Naive thymus-derived CD4-positive, alpha-beta T cell (primary cell): Measurements from ENCODE around the gene RPRD1B. TPM values are rescaled to one million over a fixed set of nuclear protein-coding genes. Genes with fewer than 3 reads are reported as not detected.

Source experiments
- ATAC-seq: fragments of 150-1000 bp; cut with Tn5 transposase; 2 replicates; pipeline ENCODE4 v1.10.0; 2021; ENCODE audit warnings: mild to moderate bottlenecking, moderate library complexity
- CTCF ChIA-PET: fragments of 350-600 bp; sonication (Branson Sonifier 250); formaldehyde crosslinking; loops from one replicate; lab custom pipeline; 2021; ENCODE audit warnings: antibody characterized with exemption; lab: Charles Lee
- POLR2A ChIA-PET: fragments of 350-600 bp; sonication (Branson Sonifier 250); formaldehyde crosslinking; loops from one replicate; lab custom pipeline; 2021; ENCODE audit warnings: antibody characterized with exemption, inconsistent platforms; lab: Charles Lee
- DNase-seq, 9 donors: peaks; one replicate each; pipeline versions ENCODE4 v3.0.0 to v3.0.0-alpha.2; 2020 to 2022; ENCODE audit warnings: mixed read lengths in 1 of 9
- H3K27ac ChIP-seq: one replicate; pipeline ENCODE4 v1.7.0; 2013; ENCODE audit warnings: mild to moderate bottlenecking, low read depth, low read length, moderate library complexity
- H3K27me3 ChIP-seq, 2 donors: one replicate each; pipeline ENCODE4 v1.7.0; 2013; ENCODE audit warnings: low read length in 2 of 2, mild to moderate bottlenecking in 2 of 2, moderate library complexity in 2 of 2; ENCODE audit not compliant: control insufficient read depth in 2 of 2, insufficient read depth in 2 of 2
- H3K36me3 ChIP-seq, 3 experiments: 1 replicate in 2 of 3; 2 replicates in 1 of 3; pipeline ENCODE4 v1.7.0; 2013; ENCODE audit warnings: low read length in 3 of 3, mild to moderate bottlenecking in 3 of 3, moderate library complexity in 1 of 3; ENCODE audit not compliant: insufficient read depth in 3 of 3, control insufficient read depth in 2 of 3
- H3K4me1 ChIP-seq, 2 donors: one replicate each; pipeline ENCODE4 v1.7.0; 2013; ENCODE audit warnings: low read length in 2 of 2, mild to moderate bottlenecking in 2 of 2, moderate library complexity in 1 of 2; ENCODE audit not compliant: control insufficient read depth in 2 of 2, insufficient read depth in 2 of 2
- H3K4me3 ChIP-seq: 2 replicates; pipeline ENCODE4 v1.7.0; 2013; ENCODE audit warnings: mild to moderate bottlenecking, low read length
- H3K9me3 ChIP-seq, 3 experiments: 1 replicate in 2 of 3; 2 replicates in 1 of 3; pipeline ENCODE4 v1.7.0; 2013; ENCODE audit warnings: low read length in 3 of 3; ENCODE audit not compliant: control insufficient read depth in 2 of 3
- H3K27ac Mint-ChIP-seq, 9 donors: one replicate each; pipeline ENCODE4 v1.8.0; 2020 to 2022; ENCODE audit warnings: mixed read lengths in 9 of 9, mild to moderate bottlenecking in 8 of 9, moderate library complexity in 5 of 9, inconsistent platforms in 2 of 9
- H3K27me3 Mint-ChIP-seq, 5 donors: one replicate each; pipeline ENCODE4 v1.8.0; 2021 to 2022; ENCODE audit warnings: mixed read lengths in 5 of 5, mild to moderate bottlenecking in 1 of 5
- H3K36me3 Mint-ChIP-seq, 5 donors: one replicate each; pipeline ENCODE4 v1.8.0; 2020 to 2022; ENCODE audit warnings: mixed read lengths in 5 of 5, mild to moderate bottlenecking in 3 of 5, inconsistent platforms in 1 of 5
- H3K4me1 Mint-ChIP-seq, 7 donors: one replicate each; pipeline ENCODE4 v1.8.0; 2020 to 2022; ENCODE audit warnings: mixed read lengths in 7 of 7, mild to moderate bottlenecking in 3 of 7, inconsistent platforms in 1 of 7
- H3K4me3 Mint-ChIP-seq, 10 donors: one replicate each; pipeline ENCODE4 v1.8.0; 2020 to 2022; ENCODE audit warnings: mild to moderate bottlenecking in 10 of 10, mixed read lengths in 10 of 10, moderate library complexity in 6 of 10, inconsistent platforms in 2 of 10
- H3K9me3 Mint-ChIP-seq, 11 donors: one replicate each; pipeline ENCODE4 v1.8.0; 2020 to 2022; ENCODE audit warnings: mixed read lengths in 11 of 11, mild to moderate bottlenecking in 4 of 11, inconsistent platforms in 1 of 11, moderate library complexity in 1 of 11
- intact Hi-C, 2 donors: fragments of 100-400 bp; cut with micrococcal nuclease; formaldehyde crosslinking; loops; one replicate each; pipeline ENCODE4 v1.15.1; 2023
- polyA plus RNA-seq, 2 donors: library from polyadenylated mRNA; unstranded; fragments of 300-500 nt; fragmentation: Illumina TruSeq; gene quantifications; one replicate each; pipeline ENCODE4 v1.2.3, GENCODE V29; 2021
- total RNA-seq, 6 experiments: library from RNA in 5 of 6; stranded (reverse) in 5 of 6; gene quantifications; 1 replicate in 5 of 6; 2 replicates in 1 of 6; pipeline ENCODE4 v1.2.3 and lab custom pipeline; 2021 to 2026

Gene RPRD1B
- total and polyA plus RNA-seq, 7 experiments from 2014 or later = 3.4 to 49.1 (median 45.3) TPM

- Histone ChIP-seq H3K9me3 (no peaks in the 10 kb centered on the region), H3K36me3 (peaks cover 16 to 87% (median 35%) of the 10 kb centered on the region in 3 experiments), H3K4me3 (no peak overlapping the region), H3K27ac (no peak overlapping the region), H3K4me1 (no peaks in the 10 kb centered on the region), H3K27me3 (no peaks in the 10 kb centered on the region)
- Mint-ChIP-seq H3K27me3 (no peaks in the 10 kb centered on the region), H3K9me3 (no peaks in the 10 kb centered on the region), H3K27ac (no peak overlapping the region), H3K36me3 (peaks cover 21 to 32% (median 24%) of the 10 kb centered on the region in 5 donors), H3K4me3 (no peak overlapping the region), H3K4me1 (peaks cover 0 to 15% (median 12%) of the 10 kb centered on the region in 7 donors)
- CTCF ChIA-PET = interaction anchor here (0.8 kb wide), 1 partner anchor 18 kb away, joined by 3 read pairs; no protein-coding TSS in a partner anchor
- POLR2A ChIA-PET = no interaction called here
- ATAC-seq (no peak), DNase-seq (no peak)
- intact Hi-C loops = no loop called here
Measured at GRCh38 chr20:38061109-38061508, 27.6 kb downstream of the RPRD1B start.

- intact Hi-C loops = no loop called here
- Mint-ChIP-seq H3K27ac (no peak overlapping the region), H3K9me3 (no peaks in the 10 kb centered on the region), H3K36me3 (peaks cover 25 to 42% (median 34%) of the 10 kb centered on the region in 5 donors), H3K4me1 (peaks cover 0 to 8% (median 0%) of the 10 kb centered on the region in 7 donors), H3K27me3 (no peaks in the 10 kb centered on the region), H3K4me3 (no peak overlapping the region)
- H3K27me3 ChIP-seq = no peaks in the 10 kb centered on the region
- POLR2A ChIA-PET = interaction anchor here (0.6 kb wide), 1 partner anchor 58 kb away, joined by 3 read pairs; no protein-coding TSS in a partner anchor
- H3K9me3 ChIP-seq = no peaks in the 10 kb centered on the region
- H3K4me1 ChIP-seq = no peaks in the 10 kb centered on the region
- H3K27ac ChIP-seq = no peak overlapping the region
- peaks cover 16 to 96% (median 52%) of the 10 kb centered on the region in 3 experiments for H3K36me3 ChIP-seq
- no peak for DNase-seq
- no peak for ATAC-seq
- H3K4me3 ChIP-seq = no peak overlapping the region
- CTCF ChIA-PET = interaction anchor here (0.6 to 1.2 kb wide), 3 partner anchors 11 to 83 kb away, joined by 3 to 5 read pairs (median 3); no protein-coding TSS in a partner anchor
Measured at GRCh38 chr20:38062890-38063289, 29.3 kb downstream of the RPRD1B start.

- Mint-ChIP-seq H3K27me3 (no peaks in the 10 kb centered on the region), H3K4me1 (peaks cover 0 to 8% (median 0%) of the 10 kb centered on the region in 7 donors), H3K9me3 (no peaks in the 10 kb centered on the region), H3K36me3 (peaks cover 26 to 49% (median 40%) of the 10 kb centered on the region in 5 donors), H3K4me3 (no peak overlapping the region), H3K27ac (no peak overlapping the region)
- ChIA-PET CTCF (no interaction called here), POLR2A (no interaction called here)
- Histone ChIP-seq H3K4me3 (no peak overlapping the region), H3K36me3 (peaks cover 24 to 97% (median 53%) of the 10 kb centered on the region in 3 experiments), H3K27ac (no peak overlapping the region), H3K9me3 (no peaks in the 10 kb centered on the region), H3K27me3 (no peaks in the 10 kb centered on the region), H3K4me1 (no peaks in the 10 kb centered on the region)
- intact Hi-C loops = no loop called here
- no peak for ATAC-seq
- no peak for DNase-seq
Measured at GRCh38 chr20:38063911-38064530, 30.5 kb downstream of the RPRD1B start.

- Histone ChIP-seq H3K4me1 (no peaks in the 10 kb centered on the region), H3K27ac (no peak overlapping the region), H3K9me3 (no peaks in the 10 kb centered on the region), H3K4me3 (no peak overlapping the region), H3K36me3 (peaks cover 8 to 96% (median 48%) of the 10 kb centered on the region in 3 experiments), H3K27me3 (no peaks in the 10 kb centered on the region)
- Mint-ChIP-seq H3K9me3 (no peaks in the 10 kb centered on the region), H3K4me3 (no peak overlapping the region), H3K27ac (peak overlapping the region in 1 of 9 donors; percentile 10), H3K4me1 (peaks cover 0 to 5% (median 0%) of the 10 kb centered on the region in 7 donors), H3K36me3 (peaks cover 23 to 57% (median 49%) of the 10 kb centered on the region in 5 donors), H3K27me3 (no peaks in the 10 kb centered on the region)
- intact Hi-C loops = no loop called here
- POLR2A ChIA-PET = no interaction called here
- CTCF ChIA-PET = no interaction called here
- ATAC-seq (no peak), DNase-seq (no peak)
Measured at GRCh38 chr20:38065764-38066375, 32.3 kb downstream of the RPRD1B start.

GRCh38 chr20:38066969-38067716 is 33.6 kb downstream of the RPRD1B start:
- peaks cover 0 to 7% (median 2%) of the 10 kb centered on the region in 7 donors for H3K4me1 Mint-ChIP-seq
- Histone ChIP-seq H3K27me3 (no peaks in the 10 kb centered on the region), H3K4me1 (no peaks in the 10 kb centered on the region), H3K27ac (no peak overlapping the region), H3K36me3 (peaks cover 10 to 95% (median 55%) of the 10 kb centered on the region in 3 experiments), H3K4me3 (no peak overlapping the region), H3K9me3 (no peaks in the 10 kb centered on the region)
- DNase-seq (no peak), ATAC-seq (no peak)
- no peak overlapping the region for H3K4me3 Mint-ChIP-seq
- peaks cover 0 to 8% (median 0%) of the 10 kb centered on the region in 11 donors for H3K9me3 Mint-ChIP-seq
- ChIA-PET CTCF (no interaction called here), POLR2A (no interaction called here)
- intact Hi-C loops = no loop called here
- H3K27ac Mint-ChIP-seq = no peak overlapping the region
- peaks cover 23 to 69% (median 61%) of the 10 kb centered on the region in 5 donors for H3K36me3 Mint-ChIP-seq
- no peaks in the 10 kb centered on the region for H3K27me3 Mint-ChIP-seq

- DNase-seq (no peak), ATAC-seq (no peak)
- no peaks in the 10 kb centered on the region for H3K4me1 ChIP-seq
- no peaks in the 10 kb centered on the region for H3K27me3 Mint-ChIP-seq
- intact Hi-C loops = no loop called here
- H3K27me3 ChIP-seq = no peaks in the 10 kb centered on the region
- H3K9me3 ChIP-seq = no peaks in the 10 kb centered on the region
- no peak overlapping the region for H3K27ac ChIP-seq
- peaks cover 0 to 14% (median 5%) of the 10 kb centered on the region in 7 donors for H3K4me1 Mint-ChIP-seq
- H3K36me3 Mint-ChIP-seq = peaks cover 28 to 75% (median 68%) of the 10 kb centered on the region in 5 donors
- ChIA-PET CTCF (no interaction called here), POLR2A (no interaction called here)
- peaks cover 16 to 95% (median 54%) of the 10 kb centered on the region in 3 experiments for H3K36me3 ChIP-seq
- peaks cover 0 to 8% (median 0%) of the 10 kb centered on the region in 11 donors for H3K9me3 Mint-ChIP-seq
- H3K4me3 Mint-ChIP-seq = no peak overlapping the region
- H3K27ac Mint-ChIP-seq = no peak overlapping the region
- H3K4me3 ChIP-seq = no peak overlapping the region
Measured at GRCh38 chr20:38067717-38068365, 34.3 kb downstream of the RPRD1B start.
